Measurements from ENCODE around the gene YOD1. TPM values are rescaled to one million over a fixed set of nuclear protein-coding genes. Genes with fewer than 3 reads are reported as not detected.

YOD1 gene
- total and polyA plus RNA-seq, 10 of the 15 experiments (the other 5 are each of a cell fraction or from before 2014, with no cell fraction given), result 2.1 to 7.9 (median 5.0) TPM

DNA sequence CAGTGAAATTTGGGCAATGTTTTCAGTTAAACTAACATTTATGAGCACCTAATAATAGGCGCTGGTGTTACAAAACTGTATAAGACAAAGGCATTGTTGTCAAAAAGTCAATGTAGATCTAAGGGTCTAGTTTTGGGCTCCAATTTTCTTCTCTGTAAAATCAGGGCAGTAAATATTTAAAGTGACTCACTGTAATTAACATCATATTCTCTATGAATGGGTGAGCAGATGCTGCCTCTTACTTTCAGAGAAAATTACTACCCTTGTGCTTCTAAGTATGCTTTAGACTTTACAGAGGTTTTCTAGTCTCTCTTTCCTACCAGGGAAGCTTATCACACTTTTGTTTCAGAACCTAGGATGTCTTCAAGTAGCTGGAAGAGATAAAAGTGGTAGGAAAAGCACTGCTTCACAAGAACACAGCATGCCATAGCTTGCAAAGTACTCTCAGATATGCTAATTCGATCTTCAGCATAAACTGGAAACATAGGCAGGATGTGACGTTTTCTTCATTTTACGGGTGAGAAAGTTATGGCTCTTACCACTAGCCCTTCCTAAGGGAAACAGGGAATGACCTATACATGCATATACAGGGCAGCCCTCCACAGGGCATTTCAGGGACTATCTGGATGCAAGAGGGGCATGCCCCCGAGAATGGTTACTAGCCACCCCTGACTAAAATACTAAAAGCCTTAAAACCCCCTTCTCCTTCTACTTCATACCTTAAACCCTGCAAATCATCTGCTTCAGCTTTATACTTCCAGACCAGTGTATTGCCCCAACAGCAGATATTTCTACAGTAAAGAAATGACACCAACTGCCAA, 21.1 kb downstream of the YOD1 start (continued):
- TF ChIP-seq EGR1 (IDR thresholded peaks at IDR 0.05; ENCODE audit: borderline replicate concordance in 1 of 2, low read depth in 2 of 2, low read length in 2 of 2) (no peak), ZNF207 (IDR thresholded peaks at IDR 0.05; ENCODE audit: borderline replicate concordance) (no peak), SP1 (IDR thresholded peaks at IDR 0.05; ENCODE audit: low read depth, low read length) (no peak), TARDBP (IDR thresholded peaks at IDR 0.05; ENCODE audit: borderline replicate concordance) (no peak)
- TF ChIP-seq, protein P1, sequence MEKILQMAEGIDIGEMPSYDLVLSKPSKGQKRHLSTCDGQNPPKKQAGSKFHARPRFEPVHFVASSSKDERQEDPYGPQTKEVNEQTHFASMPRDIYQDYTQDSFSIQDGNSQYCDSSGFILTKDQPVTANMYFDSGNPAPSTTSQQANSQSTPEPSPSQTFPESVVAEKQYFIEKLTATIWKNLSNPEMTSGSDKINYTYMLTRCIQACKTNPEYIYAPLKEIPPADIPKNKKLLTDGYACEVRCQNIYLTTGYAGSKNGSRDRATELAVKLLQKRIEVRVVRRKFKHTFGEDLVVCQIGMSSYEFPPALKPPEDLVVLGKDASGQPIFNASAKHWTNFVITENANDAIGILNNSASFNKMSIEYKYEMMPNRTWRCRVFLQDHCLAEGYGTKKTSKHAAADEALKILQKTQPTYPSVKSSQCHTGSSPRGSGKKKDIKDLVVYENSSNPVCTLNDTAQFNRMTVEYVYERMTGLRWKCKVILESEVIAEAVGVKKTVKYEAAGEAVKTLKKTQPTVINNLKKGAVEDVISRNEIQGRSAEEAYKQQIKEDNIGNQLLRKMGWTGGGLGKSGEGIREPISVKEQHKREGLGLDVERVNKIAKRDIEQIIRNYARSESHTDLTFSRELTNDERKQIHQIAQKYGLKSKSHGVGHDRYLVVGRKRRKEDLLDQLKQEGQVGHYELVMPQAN (conservative IDR thresholded peaks at IDR 0.05), result no peak

DNA sequence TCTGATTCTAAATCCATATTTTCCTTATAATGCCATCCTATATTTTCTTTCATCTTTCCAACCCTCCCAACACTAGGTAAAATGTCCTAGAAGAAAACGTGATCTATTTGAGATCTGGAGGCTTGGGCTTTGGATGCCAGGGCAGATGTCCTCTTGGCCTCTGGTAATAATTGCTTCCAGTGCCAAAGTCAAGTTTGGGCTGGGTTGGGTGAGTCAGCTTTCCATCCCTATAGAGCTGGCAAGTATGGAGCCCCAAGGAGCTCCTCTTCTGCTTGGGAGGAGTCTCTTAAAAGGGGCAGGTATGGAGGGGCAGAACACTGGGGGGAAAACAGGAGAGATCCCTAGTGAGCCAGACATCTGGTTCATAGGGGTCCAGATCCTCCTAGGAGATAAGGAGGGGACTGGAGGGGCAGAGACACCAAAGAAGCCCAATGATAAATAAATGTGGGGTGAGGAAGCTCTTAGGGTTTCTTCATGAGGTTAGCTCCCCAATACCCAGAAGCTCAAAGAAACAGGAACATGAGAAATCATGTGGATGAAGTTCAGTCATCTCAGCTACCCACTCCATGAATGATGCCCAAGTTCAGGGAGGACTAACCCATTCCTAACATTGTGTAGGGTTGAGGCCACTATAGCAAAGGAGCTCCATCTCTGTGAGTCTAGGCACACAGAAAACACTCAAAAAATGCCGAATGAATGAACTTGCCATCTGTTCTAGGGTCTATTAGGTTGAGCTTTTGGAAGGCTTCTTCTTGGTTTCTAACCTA, 21.9 kb downstream of the YOD1 start:
- ChIA-PET SMC1A (ENCODE audit: uncharacterized antibody, unreplicated experiment) (interaction anchor here (0.6 kb wide), 1 partner anchor 34 kb away, joined by 3 read pairs; no protein-coding TSS in a partner anchor), POLR2A (no interaction called here), RAD21 (ENCODE audit: unreplicated experiment) (no interaction called here), CTCF (interaction anchor here (0.9 to 5.3 kb wide), 5 partner anchors 18 to 47 kb away, joined by 3 to 19 read pairs (median 4); no protein-coding TSS in a partner anchor)
- Histone ChIP-seq H2AFZ (ENCODE audit: control insufficient read depth, low read depth, low read length) (no peak overlapping the region), H3K9me3 (replicated peaks; ENCODE audit: control insufficient read depth, insufficient read depth, low read length) (no peaks in the 10 kb centered on the region), H3K27ac (ENCODE audit: control insufficient read depth, insufficient read depth) (no peak overlapping the region), H4K20me1 (ENCODE audit: control insufficient read depth, insufficient read depth) (no peaks in the 10 kb centered on the region), H3K4me3 (no peak overlapping the region), H3K36me3 (ENCODE audit: control insufficient read depth in 2 of 2, insufficient read depth in 2 of 2, low read length in 1 of 2) (no peaks in the 10 kb centered on the region), H3K4me2 (ENCODE audit: control insufficient read depth, insufficient read depth) (no peak overlapping the region), H3K9ac (ENCODE audit: control insufficient read depth, insufficient read depth, low read length) (no peak overlapping the region), H3K27me3 (replicated peaks in 1 of 2; ENCODE audit: control insufficient read depth in 2 of 2, insufficient read depth in 2 of 2, low read length in 1 of 2) (peaks cover 3 to 10% of the 10 kb centered on the region in 2 experiments; a peak in 3 of 4 replicates), H3K4me1 (ENCODE audit: control insufficient read depth, insufficient read depth, low read length) (no peaks in the 10 kb centered on the region), H3K79me2 (ENCODE audit: control insufficient read depth, insufficient read depth, low read length) (no peaks in the 10 kb centered on the region)
- FAIRE-seq (no peak), DNase-seq (ENCODE audit: low read depth, low spot score) (no peak), ATAC-seq (no peak)
- in situ Hi-C loops (cut with MboI), result no loop called here
- intact Hi-C loops (cut with micrococcal nuclease; ENCODE audit: unreplicated experiment), result no loop called here
- 9% methylated on average over 2 of the region's 2 CpGs for WGBS (ENCODE audit: insufficient coverage, insufficient replicate concordance, low lambda C conversion rate, missing lambda C conversion rate)
- TF ChIP-seq MYC (IDR thresholded peaks at IDR 0.05; ENCODE audit: insufficient read depth, insufficient read length, insufficient replicate concordance, low read length, severe bottlenecking), result no peak
- TF ChIP-seq, protein P2, sequence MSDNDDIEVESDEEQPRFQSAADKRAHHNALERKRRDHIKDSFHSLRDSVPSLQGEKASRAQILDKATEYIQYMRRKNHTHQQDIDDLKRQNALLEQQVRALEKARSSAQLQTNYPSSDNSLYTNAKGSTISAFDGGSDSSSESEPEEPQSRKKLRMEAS (IDR thresholded peaks at IDR 0.05; ENCODE audit: low read depth, low read length), result no peak
- no peak for TF ChIP-seq IRF4 (IDR thresholded peaks at IDR 0.05; ENCODE audit: low read depth, low read length)
- TF ChIP-seq, protein P3, sequence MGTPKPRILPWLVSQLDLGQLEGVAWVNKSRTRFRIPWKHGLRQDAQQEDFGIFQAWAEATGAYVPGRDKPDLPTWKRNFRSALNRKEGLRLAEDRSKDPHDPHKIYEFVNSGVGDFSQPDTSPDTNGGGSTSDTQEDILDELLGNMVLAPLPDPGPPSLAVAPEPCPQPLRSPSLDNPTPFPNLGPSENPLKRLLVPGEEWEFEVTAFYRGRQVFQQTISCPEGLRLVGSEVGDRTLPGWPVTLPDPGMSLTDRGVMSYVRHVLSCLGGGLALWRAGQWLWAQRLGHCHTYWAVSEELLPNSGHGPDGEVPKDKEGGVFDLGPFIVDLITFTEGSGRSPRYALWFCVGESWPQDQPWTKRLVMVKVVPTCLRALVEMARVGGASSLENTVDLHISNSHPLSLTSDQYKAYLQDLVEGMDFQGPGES (IDR thresholded peaks at IDR 0.05), result no peak
- TF ChIP-seq, protein P4, sequence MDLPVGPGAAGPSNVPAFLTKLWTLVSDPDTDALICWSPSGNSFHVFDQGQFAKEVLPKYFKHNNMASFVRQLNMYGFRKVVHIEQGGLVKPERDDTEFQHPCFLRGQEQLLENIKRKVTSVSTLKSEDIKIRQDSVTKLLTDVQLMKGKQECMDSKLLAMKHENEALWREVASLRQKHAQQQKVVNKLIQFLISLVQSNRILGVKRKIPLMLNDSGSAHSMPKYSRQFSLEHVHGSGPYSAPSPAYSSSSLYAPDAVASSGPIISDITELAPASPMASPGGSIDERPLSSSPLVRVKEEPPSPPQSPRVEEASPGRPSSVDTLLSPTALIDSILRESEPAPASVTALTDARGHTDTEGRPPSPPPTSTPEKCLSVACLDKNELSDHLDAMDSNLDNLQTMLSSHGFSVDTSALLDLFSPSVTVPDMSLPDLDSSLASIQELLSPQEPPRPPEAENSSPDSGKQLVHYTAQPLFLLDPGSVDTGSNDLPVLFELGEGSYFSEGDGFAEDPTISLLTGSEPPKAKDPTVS (IDR thresholded peaks at IDR 0.05; ENCODE audit: low read depth, low read length), result no peak
- no peak for TF ChIP-seq JUNB (IDR thresholded peaks at IDR 0.05)
- TF ChIP-seq ESRRA (IDR thresholded peaks at IDR 0.05; ENCODE audit: low read length), result no peak
- TF ChIP-seq EED (IDR thresholded peaks at IDR 0.05; ENCODE audit: low read depth), result no peak
- BruUV-seq (replicated peaks), result no TSS peak
